ENCODE results near the gene EPN2. TPM values are rescaled to one million over a fixed set of nuclear protein-coding genes. Genes with fewer than 3 reads are reported as not detected.

Gene EPN2
- total RNA-seq, 1 donor = 18.1 TPM

GRCh38 chr17:19262650-19263631, 25.8 kb downstream of the EPN2 start:
- Histone ChIP-seq H2AFZ (ENCODE audit: low read length) (no peak overlapping the region), H3K79me2 (ENCODE audit: insufficient read depth, low read length) (peaks cover 70% of the 10 kb centered on the region), H3K4me2 (ENCODE audit: insufficient read depth, low read length) (peak overlapping the region; percentile 61), H4K20me1 (ENCODE audit: insufficient read depth, low read length) (peaks cover 56% of the 10 kb centered on the region), H3K4me1 (ENCODE audit: insufficient read depth, low read length) (peaks cover 40% of the 10 kb centered on the region), H3K4me3 (ENCODE audit: insufficient read depth, low read length) (peak overlapping the region; percentile 24), H3K27ac (ENCODE audit: low read depth, low read length) (peak overlapping the region; percentile 94), H3K9me3 (ENCODE audit: low read depth, low read length) (no peaks in the 10 kb centered on the region), H3K27me3 (ENCODE audit: insufficient read depth, low read length) (no peaks in the 10 kb centered on the region), H3K36me3 (ENCODE audit: insufficient read depth, low read length) (no peaks in the 10 kb centered on the region)
- no peak for TF ChIP-seq CTCF (IDR thresholded peaks at IDR 0.05; ENCODE audit: extremely low read depth, low read depth, low read length)
- DNase-seq (ENCODE audit: insufficient read length, low spot score, missing footprints) = peak; percentile 52

GRCh38 chr17:19263641-19264051, 26.5 kb downstream of the EPN2 start:
- H3K4me3 ChIP-seq (ENCODE audit: insufficient read depth, low read length) = peak overlapping the region; percentile 19
- no peak overlapping the region for H2AFZ ChIP-seq (ENCODE audit: low read length)
- H3K79me2 ChIP-seq (ENCODE audit: insufficient read depth, low read length) = peaks cover 70% of the 10 kb centered on the region
- TF ChIP-seq CTCF (IDR thresholded peaks at IDR 0.05; ENCODE audit: extremely low read depth, low read depth, low read length) = no peak
- H4K20me1 ChIP-seq (ENCODE audit: insufficient read depth, low read length) = peaks cover 57% of the 10 kb centered on the region
- H3K27me3 ChIP-seq (ENCODE audit: insufficient read depth, low read length) = no peaks in the 10 kb centered on the region
- peaks cover 40% of the 10 kb centered on the region for H3K4me1 ChIP-seq (ENCODE audit: insufficient read depth, low read length)
- peak overlapping the region; percentile 94 for H3K27ac ChIP-seq (ENCODE audit: low read depth, low read length)
- no peaks in the 10 kb centered on the region for H3K36me3 ChIP-seq (ENCODE audit: insufficient read depth, low read length)
- peak; percentile 80 for DNase-seq (ENCODE audit: insufficient read length, low spot score, missing footprints)
- H3K9me3 ChIP-seq (ENCODE audit: low read depth, low read length) = no peaks in the 10 kb centered on the region
- peak overlapping the region; percentile 53 for H3K4me2 ChIP-seq (ENCODE audit: insufficient read depth, low read length)

GRCh38 chr17:19264268-19264667, 27.1 kb downstream of the EPN2 start:
- Histone ChIP-seq H3K27ac (ENCODE audit: low read depth, low read length) (peak overlapping the region; percentile 94), H3K27me3 (ENCODE audit: insufficient read depth, low read length) (no peaks in the 10 kb centered on the region), H3K36me3 (ENCODE audit: insufficient read depth, low read length) (no peaks in the 10 kb centered on the region), H3K4me3 (ENCODE audit: insufficient read depth, low read length) (no peak overlapping the region), H3K4me2 (ENCODE audit: insufficient read depth, low read length) (peak overlapping the region; percentile 53), H3K4me1 (ENCODE audit: insufficient read depth, low read length) (peaks cover 40% of the 10 kb centered on the region), H3K9me3 (ENCODE audit: low read depth, low read length) (no peaks in the 10 kb centered on the region), H4K20me1 (ENCODE audit: insufficient read depth, low read length) (peaks cover 62% of the 10 kb centered on the region), H3K79me2 (ENCODE audit: insufficient read depth, low read length) (peaks cover 72% of the 10 kb centered on the region), H2AFZ (ENCODE audit: low read length) (no peak overlapping the region)
- TF ChIP-seq CTCF (IDR thresholded peaks at IDR 0.05; ENCODE audit: extremely low read depth, low read depth, low read length) = no peak
- peak; percentile 36 for DNase-seq (ENCODE audit: insufficient read length, low spot score, missing footprints)

GRCh38 chr17:19264681-19265080, 27.5 kb downstream of the EPN2 start:
- Histone ChIP-seq H4K20me1 (ENCODE audit: insufficient read depth, low read length) (peaks cover 64% of the 10 kb centered on the region), H3K4me2 (ENCODE audit: insufficient read depth, low read length) (no peak overlapping the region), H3K79me2 (ENCODE audit: insufficient read depth, low read length) (peaks cover 73% of the 10 kb centered on the region), H3K4me3 (ENCODE audit: insufficient read depth, low read length) (no peak overlapping the region), H3K4me1 (ENCODE audit: insufficient read depth, low read length) (peaks cover 40% of the 10 kb centered on the region), H3K27ac (ENCODE audit: low read depth, low read length) (peak overlapping the region; percentile 94), H3K9me3 (ENCODE audit: low read depth, low read length) (no peaks in the 10 kb centered on the region), H3K36me3 (ENCODE audit: insufficient read depth, low read length) (no peaks in the 10 kb centered on the region), H2AFZ (ENCODE audit: low read length) (no peak overlapping the region), H3K27me3 (ENCODE audit: insufficient read depth, low read length) (no peaks in the 10 kb centered on the region)
- no peak for TF ChIP-seq CTCF (IDR thresholded peaks at IDR 0.05; ENCODE audit: extremely low read depth, low read depth, low read length)
- DNase-seq (ENCODE audit: insufficient read length, low spot score, missing footprints) = no peak

Data from osteoblast (primary cell).